HG03460 (cell line): ENCODE measurements around the gene POLR2A.

Experiments used
- ATAC-seq: cut with Tn5 transposase; IDR thresholded peaks from one replicate; pipeline ENCODE4 v1.9.1; 2021; ENCODE audit not compliant: unreplicated experiment

The POLR2A gene

DNA sequence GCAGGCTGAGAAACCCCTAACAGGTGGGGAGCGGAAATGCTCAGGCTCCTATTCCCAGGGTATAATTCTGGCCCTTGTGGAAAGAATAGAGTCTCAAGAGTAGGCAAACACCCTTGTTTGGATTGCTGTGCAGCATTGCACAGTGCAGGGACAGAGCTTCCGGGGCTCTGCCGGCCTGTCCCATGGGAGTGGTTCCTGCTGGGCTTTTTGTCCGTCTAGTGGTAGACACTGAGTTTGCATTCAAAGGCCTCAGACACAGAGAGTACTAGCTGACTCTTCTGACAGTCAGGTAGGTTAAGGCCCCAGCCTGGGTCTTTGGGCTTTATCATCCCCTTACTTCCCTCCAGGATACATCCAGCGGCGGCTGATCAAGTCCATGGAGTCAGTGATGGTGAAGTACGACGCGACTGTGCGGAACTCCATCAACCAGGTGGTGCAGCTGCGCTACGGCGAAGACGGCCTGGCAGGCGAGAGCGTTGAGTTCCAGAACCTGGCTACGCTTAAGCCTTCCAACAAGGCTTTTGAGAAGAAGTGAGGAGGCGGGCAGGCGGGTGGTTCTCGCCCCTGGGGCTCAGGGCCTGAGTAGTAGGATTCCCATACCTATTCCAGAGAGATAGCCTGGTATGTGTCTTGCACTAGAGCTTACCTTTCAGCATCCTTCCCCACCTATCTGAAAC, 18.1 kb downstream of the POLR2A start:
- no peak for ATAC-seq

- ATAC-seq: no peak
Measured at GRCh38 chr17:7502987-7503386, 18.8 kb downstream of the POLR2A start.

- no peak for ATAC-seq
Measured at GRCh38 chr17:7503521-7503920, 19.4 kb downstream of the POLR2A start.

DNA sequence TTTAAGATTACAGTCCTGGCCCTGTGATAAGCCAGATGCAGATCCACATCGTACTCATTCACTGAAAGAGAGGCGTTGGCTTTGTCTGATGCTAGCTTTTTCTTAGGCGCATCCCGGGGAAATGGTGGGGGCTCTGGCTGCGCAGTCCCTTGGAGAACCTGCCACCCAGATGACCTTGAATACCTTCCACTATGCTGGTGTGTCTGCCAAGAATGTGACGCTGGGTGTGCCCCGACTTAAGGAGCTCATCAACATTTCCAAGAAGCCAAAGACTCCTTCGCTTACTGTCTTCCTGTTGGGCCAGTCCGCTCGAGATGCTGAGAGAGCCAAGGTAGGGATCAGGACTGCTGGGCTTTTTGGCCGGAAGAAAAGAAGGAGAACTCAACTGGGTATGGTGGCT, 24.0 kb downstream of the POLR2A start:
- no peak for ATAC-seq

- no peak for ATAC-seq
Measured at GRCh38 chr17:7508846-7509245, 24.7 kb downstream of the POLR2A start.

- ATAC-seq: no peak
Measured at GRCh38 chr17:7509937-7510336, 25.8 kb downstream of the POLR2A start.

- no peak for ATAC-seq
Measured at GRCh38 chr17:7511108-7511507, 26.9 kb downstream of the POLR2A start.

DNA sequence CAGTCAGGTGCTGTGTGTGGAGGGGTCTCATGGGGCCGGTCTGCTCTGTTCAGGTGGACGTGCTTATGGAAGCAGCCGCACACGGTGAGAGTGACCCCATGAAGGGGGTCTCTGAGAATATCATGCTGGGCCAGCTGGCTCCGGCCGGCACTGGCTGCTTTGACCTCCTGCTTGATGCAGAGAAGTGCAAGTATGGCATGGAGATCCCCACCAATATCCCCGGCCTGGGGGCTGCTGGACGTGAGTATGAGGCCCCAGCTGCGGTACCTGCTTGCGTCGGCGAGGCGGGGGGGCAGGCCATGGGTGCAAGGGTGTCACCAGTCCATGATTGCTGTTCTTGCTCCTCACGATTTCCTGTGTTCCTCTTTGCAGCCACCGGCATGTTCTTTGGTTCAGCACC, 27.9 kb downstream of the POLR2A start:
- no peak for ATAC-seq

DNA sequence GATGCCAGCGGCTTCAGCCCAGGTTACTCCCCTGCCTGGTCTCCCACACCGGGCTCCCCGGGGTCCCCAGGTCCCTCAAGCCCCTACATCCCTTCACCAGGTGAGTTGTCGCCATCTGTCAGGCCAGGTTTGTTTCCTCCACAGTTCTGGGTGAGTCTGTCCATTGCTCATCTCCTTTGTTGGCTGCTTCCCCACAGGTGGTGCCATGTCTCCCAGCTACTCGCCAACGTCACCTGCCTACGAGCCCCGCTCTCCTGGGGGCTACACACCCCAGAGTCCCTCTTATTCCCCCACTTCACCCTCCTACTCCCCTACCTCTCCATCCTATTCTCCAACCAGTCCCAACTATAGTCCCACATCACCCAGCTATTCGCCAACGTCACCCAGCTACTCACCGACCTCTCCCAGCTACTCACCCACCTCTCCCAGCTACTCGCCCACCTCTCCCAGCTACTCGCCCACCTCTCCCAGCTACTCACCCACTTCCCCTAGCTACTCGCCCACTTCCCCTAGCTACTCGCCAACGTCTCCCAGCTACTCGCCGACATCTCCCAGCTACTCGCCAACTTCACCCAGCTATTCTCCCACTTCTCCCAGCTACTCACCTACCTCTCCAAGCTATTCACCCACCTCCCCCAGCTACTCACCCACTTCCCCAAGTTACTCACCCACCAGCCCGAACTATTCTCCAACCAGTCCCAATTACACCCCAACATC, 28.8 kb downstream of the POLR2A start:
- no peak for ATAC-seq

- no peak for ATAC-seq
Measured at GRCh38 chr17:7513850-7514419, 29.8 kb downstream of the POLR2A start.

DNA sequence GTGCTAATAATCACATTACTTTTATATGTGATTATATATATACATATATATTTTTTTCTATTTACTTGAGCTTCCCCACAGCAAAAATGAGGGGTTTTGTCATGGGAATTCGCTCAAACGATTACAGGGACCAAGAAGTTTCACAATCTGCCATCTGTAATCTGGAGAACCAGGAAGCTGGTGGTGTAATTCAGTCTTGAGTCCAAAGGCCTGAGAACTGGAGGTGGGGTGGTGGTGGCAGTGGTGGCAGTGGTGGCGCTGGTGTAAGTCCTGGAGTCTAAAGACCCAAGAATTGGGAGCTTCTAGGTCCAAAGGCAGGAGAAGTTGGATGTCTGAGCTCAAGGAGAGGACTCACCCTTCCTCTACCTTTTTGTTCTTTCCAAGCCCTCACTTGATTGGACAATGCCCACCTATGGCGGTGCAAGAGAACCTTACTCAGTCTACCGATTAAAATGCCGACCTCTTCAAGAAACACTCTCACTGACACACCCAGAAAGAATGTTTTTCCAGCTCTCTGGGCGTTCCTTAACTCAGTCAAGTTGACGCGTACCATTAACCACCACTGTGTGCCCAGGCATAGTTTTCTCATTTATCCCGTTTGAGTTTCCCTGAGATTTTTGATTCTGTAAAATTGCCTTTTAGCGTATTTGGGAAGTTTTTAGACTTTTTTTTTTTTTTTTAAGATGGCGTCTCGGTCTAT, 31.9 kb downstream of the POLR2A start:
- ATAC-seq: no peak

- ATAC-seq: no peak
Measured at GRCh38 chr17:7523033-7523432, 38.9 kb downstream of the POLR2A start.

GRCh38 chr17:7528842-7529241, 44.7 kb downstream of the POLR2A start:
- no peak for ATAC-seq

- no peak for ATAC-seq
Measured at GRCh38 chr17:7530023-7530900, 46.1 kb downstream of the POLR2A start.

DNA sequence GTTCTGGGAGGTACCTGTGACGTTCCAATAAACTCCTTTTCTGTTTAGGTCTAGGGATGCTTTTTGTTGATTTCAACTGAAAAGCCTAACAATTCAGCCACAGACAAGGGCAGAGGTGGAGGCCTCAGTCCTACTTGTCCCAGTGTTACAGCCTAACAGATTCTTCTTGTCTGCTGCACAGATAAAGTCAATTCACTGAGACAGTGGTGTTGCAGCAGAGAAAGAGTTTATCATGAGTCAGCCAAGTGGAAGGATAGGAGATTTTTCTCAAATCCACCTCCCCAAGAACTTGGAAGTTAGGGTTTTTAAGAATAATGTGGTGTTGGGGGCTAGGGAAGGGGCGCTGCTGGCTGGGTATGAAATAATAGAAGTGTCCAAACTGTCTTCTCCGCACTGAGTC, 53.9 kb downstream of the POLR2A start:
- no peak for ATAC-seq

- ATAC-seq: no peak
Measured at GRCh38 chr17:7538891-7539545, 54.9 kb downstream of the POLR2A start.

DNA sequence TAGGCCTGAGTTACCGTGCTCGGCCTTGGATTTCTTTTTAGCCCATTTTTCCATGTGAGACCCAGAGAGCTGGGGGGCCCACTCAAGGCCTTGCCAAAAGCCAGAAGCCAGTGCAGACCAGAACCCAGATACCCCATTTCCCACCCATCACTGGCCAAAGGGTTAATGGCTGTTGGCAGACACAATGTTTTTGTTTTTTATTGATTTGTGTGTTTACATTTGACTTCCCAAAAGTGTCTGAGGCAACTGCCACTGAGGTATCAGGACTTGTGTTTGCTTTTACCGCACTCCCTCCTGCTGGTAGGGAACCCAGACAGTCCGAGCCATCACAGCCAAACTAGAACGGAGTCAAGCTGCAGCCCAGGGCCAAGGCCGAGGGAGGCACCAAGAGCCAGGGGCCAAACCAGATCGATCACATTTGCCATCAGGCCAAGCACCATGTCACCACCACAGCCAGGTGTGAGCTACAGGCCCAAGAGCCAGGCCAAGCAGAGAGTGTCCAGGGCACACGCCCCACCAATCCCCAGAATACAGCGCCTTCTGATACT, 57.0 kb downstream of the POLR2A start:
- no peak for ATAC-seq

DNA sequence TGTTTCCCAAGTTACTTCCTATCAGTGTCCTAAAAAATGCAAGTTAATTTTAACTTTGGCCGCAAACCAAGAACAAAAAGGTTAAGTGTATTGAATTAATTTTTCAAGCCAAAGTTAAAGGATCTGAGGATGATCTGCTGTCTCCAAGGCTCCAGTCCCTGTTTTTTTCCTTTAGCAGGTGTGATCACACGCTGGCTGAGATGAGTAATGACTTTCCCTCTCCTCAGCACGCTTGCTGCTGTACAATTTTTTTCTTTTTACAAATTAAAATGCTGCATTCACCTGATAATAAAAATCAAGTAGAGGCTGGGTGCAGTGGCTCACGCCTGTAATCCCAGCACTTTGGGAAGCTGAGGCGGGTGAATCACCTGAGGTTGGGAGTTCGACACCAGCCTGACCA, 60.7 kb downstream of the POLR2A start:
- ATAC-seq: no peak

GRCh38 chr17:7548585-7549400, 64.6 kb downstream of the POLR2A start, which contains the start of gene TNFSF12:
Gene TNFSF12, plus strand, starts transcription at chr17:7549058. Its CDS starts 96 bp downstream, at chr17:7549154.
- ATAC-seq: no peak
